Transverse colon (tissue), 3 donors: ENCODE data around the gene TRAK1.
"Not testable (repeated sequence)": the region's sequence is repeated elsewhere in the genome, so short reads cannot be mapped to it uniquely, and the experiment has no call there.

Experiments
- EP300 ChIP-seq: sonication (generic); formaldehyde crosslinking; IDR thresholded peaks from one replicate; pipeline ENCODE4 v1.6.1; 2017; ENCODE audit warnings: antibody characterized with exemption, low read depth
- POLR2A ChIP-seq: fragments of 450-650 bp; IDR thresholded peaks from one replicate; pipeline ENCODE4 v1.6.1; 2016; ENCODE audit warnings: antibody characterized with exemption, mild to moderate bottlenecking, moderate library complexity
- TF ChIP-seq, protein P1 (sequence below), 5 experiments: fragments of 200-600 bp in 3 of 5; fragments of 450-650 bp in 2 of 5; sonication (generic) in 3 of 5; IDR thresholded peaks; 1 replicate in 2 of 5; 2 replicates in 3 of 5; pipeline ENCODE4 v1.5.1; 2016 to 2017; ENCODE audit warnings: antibody characterized with exemption in 5 of 5, inconsistent platforms in 3 of 5, mild to moderate bottlenecking in 2 of 5, moderate library complexity in 1 of 5

GRCh38 chr3:42103921-42104665, 12.9 kb downstream of the TRAK1 start:
- TF ChIP-seq, protein P1, sequence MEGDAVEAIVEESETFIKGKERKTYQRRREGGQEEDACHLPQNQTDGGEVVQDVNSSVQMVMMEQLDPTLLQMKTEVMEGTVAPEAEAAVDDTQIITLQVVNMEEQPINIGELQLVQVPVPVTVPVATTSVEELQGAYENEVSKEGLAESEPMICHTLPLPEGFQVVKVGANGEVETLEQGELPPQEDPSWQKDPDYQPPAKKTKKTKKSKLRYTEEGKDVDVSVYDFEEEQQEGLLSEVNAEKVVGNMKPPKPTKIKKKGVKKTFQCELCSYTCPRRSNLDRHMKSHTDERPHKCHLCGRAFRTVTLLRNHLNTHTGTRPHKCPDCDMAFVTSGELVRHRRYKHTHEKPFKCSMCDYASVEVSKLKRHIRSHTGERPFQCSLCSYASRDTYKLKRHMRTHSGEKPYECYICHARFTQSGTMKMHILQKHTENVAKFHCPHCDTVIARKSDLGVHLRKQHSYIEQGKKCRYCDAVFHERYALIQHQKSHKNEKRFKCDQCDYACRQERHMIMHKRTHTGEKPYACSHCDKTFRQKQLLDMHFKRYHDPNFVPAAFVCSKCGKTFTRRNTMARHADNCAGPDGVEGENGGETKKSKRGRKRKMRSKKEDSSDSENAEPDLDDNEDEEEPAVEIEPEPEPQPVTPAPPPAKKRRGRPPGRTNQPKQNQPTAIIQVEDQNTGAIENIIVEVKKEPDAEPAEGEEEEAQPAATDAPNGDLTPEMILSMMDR (IDR thresholded peaks at IDR 0.05), result not testable (repeated sequence)
- TF ChIP-seq POLR2A, EP300: not testable (repeated sequence)
